ENCODE measurements around the gene ADGRG6. TPM values are rescaled to one million over a fixed set of nuclear protein-coding genes. Genes with fewer than 3 reads are reported as not detected.

ADGRG6 gene
- total RNA-seq, 4 donors from 2014 or later: 1.5 to 6.0 (median 3.2) TPM

DNA sequence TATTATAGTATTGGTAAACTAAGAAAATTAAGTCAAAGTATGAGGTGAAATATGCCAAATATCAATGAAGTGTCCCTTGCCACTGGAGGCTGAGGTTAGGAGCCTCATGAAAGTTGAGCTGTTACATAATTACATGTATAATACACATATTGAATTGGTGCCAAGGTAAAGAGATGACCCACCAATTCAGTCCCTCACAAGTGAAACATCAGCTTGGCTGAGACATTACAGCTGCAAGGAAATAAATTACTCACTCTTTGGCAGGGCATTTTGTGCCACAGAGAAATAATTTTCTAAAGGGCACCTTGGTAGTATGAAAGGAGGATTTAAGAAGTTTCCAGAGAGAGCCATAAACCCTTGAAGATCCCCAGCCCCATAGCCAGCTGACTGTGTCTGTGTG is 127.4 kb downstream of the ADGRG6 start:
- TF ChIP-seq, protein P1, sequence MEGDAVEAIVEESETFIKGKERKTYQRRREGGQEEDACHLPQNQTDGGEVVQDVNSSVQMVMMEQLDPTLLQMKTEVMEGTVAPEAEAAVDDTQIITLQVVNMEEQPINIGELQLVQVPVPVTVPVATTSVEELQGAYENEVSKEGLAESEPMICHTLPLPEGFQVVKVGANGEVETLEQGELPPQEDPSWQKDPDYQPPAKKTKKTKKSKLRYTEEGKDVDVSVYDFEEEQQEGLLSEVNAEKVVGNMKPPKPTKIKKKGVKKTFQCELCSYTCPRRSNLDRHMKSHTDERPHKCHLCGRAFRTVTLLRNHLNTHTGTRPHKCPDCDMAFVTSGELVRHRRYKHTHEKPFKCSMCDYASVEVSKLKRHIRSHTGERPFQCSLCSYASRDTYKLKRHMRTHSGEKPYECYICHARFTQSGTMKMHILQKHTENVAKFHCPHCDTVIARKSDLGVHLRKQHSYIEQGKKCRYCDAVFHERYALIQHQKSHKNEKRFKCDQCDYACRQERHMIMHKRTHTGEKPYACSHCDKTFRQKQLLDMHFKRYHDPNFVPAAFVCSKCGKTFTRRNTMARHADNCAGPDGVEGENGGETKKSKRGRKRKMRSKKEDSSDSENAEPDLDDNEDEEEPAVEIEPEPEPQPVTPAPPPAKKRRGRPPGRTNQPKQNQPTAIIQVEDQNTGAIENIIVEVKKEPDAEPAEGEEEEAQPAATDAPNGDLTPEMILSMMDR (IDR thresholded peaks at IDR 0.05 in 4 of 5, conservative IDR thresholded peaks at IDR 0.05 in 1 of 5): no peak
- TF ChIP-seq POLR2A (IDR thresholded peaks at IDR 0.05): no peak
- in situ Hi-C loops (cut with MboI; ENCODE audit: low sequenced_read_pairs in 4 of 4): no loop called here
- Histone ChIP-seq H3K9me3 (no peaks in the 10 kb centered on the region), H3K36me3 (no peaks in the 10 kb centered on the region), H3K27ac (no peak overlapping the region), H3K27me3 (no peaks in the 10 kb centered on the region), H3K4me3 (no peak overlapping the region), H3K4me1 (no peaks in the 10 kb centered on the region)
- DNase-seq (no peak), ATAC-seq (no peak)
- intact Hi-C loops (cut with DNase I; ENCODE audit: low total_unique reads): no loop called here

DNA sequence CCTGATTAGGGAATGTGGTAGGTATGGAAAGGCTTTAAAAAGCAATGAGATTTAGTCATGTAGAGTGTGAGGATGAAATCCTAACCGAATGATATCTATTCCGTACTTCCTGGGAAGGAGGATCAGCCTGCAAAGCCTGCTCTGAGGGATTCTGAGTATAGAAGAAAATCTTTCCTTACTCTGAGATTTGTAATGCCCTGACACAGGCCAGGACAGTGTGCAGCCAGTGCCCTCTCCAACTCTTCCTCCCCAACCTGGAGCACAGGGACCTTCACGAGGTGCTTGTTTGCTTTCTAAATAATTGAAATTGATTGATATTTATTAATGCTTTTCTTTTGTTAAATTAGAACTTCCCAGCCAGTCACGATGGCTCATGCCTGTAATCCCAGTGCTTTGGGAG is 131.6 kb downstream of the ADGRG6 start:
- no peak for ATAC-seq
- intact Hi-C loops (cut with DNase I; ENCODE audit: low total_unique reads) (no loop called here), in situ Hi-C loops (cut with MboI; ENCODE audit: low sequenced_read_pairs in 4 of 4) (no loop called here)
- Histone ChIP-seq H3K9me3 (no peaks in the 10 kb centered on the region), H3K27me3 (no peaks in the 10 kb centered on the region), H3K4me1 (no peaks in the 10 kb centered on the region), H3K36me3 (no peaks in the 10 kb centered on the region), H3K27ac (no peak overlapping the region), H3K4me3 (no peak overlapping the region)
- DNase-seq: no peak
- no peak for TF ChIP-seq POLR2A (IDR thresholded peaks at IDR 0.05)
- TF ChIP-seq, protein P1 (IDR thresholded peaks at IDR 0.05 in 4 of 5, conservative IDR thresholded peaks at IDR 0.05 in 1 of 5): no peak

DNA sequence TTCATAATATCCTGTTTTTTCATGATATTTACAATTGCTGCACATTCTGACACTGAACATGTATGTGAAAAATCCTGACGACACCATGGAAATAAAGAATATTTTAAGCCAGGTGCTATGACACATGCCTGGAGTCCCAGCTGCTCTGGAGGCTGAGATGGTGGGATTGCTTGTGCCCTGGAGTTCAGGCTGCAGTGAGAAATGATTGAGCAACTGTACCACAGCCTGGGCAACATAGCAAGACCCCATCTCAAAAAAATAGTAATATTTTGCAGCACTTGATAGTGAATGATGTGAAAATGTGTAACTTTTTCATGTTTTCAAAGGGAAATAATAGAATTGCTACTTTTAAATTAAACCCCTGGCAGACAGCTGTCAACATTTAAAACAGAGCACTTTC is 137.1 kb downstream of the ADGRG6 start:
- DNase-seq (no peak), ATAC-seq (no peak)
- no peaks in the 10 kb centered on the region for H3K4me1 ChIP-seq
- TF ChIP-seq, protein P1 (IDR thresholded peaks at IDR 0.05 in 4 of 5, conservative IDR thresholded peaks at IDR 0.05 in 1 of 5): no peak
- TF ChIP-seq POLR2A (IDR thresholded peaks at IDR 0.05): no peak
- H3K27me3 ChIP-seq: no peaks in the 10 kb centered on the region
- H3K27ac ChIP-seq: no peak overlapping the region
- intact Hi-C loops (cut with DNase I; ENCODE audit: low total_unique reads) (no loop called here), in situ Hi-C loops (cut with MboI; ENCODE audit: low sequenced_read_pairs in 4 of 4) (no loop called here)
- H3K9me3 ChIP-seq: no peaks in the 10 kb centered on the region
- H3K4me3 ChIP-seq: no peak overlapping the region
- H3K36me3 ChIP-seq: no peaks in the 10 kb centered on the region

DNA sequence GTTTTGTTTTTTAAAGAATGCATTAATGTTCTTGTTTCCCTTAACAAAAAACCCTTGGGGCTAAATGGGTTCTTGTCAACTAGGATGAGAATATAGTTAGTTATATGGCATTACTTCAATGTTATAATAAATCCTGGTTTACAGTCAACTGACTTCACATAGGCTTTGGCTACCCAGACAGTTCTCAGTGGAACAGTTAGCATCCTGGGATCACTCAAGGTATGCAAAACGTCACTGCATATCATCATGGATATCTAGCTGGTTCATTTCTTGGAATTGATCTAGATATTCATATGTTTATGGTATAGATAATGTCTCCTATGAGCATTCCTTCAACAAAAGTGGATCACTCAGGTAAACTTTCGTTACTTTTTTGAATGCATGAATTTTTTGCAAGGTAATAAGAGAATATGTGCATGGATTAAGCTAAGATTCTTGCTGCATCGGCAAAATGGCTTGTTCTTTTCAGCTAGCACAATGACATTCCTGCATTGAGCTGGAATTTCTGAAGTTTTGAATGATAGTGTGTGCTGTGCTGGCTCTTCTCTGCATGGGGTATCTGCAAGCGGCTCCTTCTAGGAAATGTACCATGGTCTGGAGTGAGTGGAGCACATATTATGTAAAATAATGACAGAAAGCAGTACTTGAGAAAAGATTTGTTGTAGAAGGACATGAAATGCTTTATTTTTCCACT is 138.9 kb downstream of the ADGRG6 start:
- H3K4me1 ChIP-seq: no peaks in the 10 kb centered on the region
- TF ChIP-seq, protein P1 (IDR thresholded peaks at IDR 0.05 in 4 of 5, conservative IDR thresholded peaks at IDR 0.05 in 1 of 5): no peak
- no peak for TF ChIP-seq POLR2A (IDR thresholded peaks at IDR 0.05)
- DNase-seq (no peak), ATAC-seq (no peak)
- H3K27ac ChIP-seq: no peak overlapping the region
- H3K4me3 ChIP-seq: no peak overlapping the region
- H3K9me3 ChIP-seq: no peaks in the 10 kb centered on the region
- intact Hi-C loops (cut with DNase I; ENCODE audit: low total_unique reads): no loop called here
- H3K27me3 ChIP-seq: no peaks in the 10 kb centered on the region
- in situ Hi-C loops (cut with MboI; ENCODE audit: low sequenced_read_pairs in 4 of 4): no loop called here
- H3K36me3 ChIP-seq: no peaks in the 10 kb centered on the region

DNA sequence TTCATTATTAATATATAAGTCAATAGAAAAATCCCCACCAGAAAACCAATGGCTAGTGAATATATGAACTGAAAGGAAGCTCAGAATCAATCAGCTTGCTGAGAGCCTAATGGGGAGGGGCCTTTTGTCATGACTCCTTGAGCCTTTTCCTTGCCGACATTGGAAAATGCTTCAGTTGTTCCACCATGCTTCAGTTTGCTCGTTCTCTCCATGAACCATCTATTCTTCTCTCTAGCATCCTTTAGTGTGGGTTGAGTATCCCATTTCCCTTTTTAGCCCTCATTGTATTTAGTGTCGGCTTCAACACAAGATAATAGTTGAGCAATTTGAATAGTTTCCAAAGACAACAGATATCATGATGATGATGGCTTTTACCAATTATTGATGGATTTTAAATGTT is 139.9 kb downstream of the ADGRG6 start:
- no peaks in the 10 kb centered on the region for H3K9me3 ChIP-seq
- H3K4me1 ChIP-seq: no peaks in the 10 kb centered on the region
- H3K27ac ChIP-seq: no peak overlapping the region
- TF ChIP-seq, protein P1 (IDR thresholded peaks at IDR 0.05 in 4 of 5, conservative IDR thresholded peaks at IDR 0.05 in 1 of 5): no peak
- TF ChIP-seq POLR2A (IDR thresholded peaks at IDR 0.05): no peak
- no peaks in the 10 kb centered on the region for H3K27me3 ChIP-seq
- intact Hi-C loops (cut with DNase I; ENCODE audit: low total_unique reads) (no loop called here), in situ Hi-C loops (cut with MboI; ENCODE audit: low sequenced_read_pairs in 4 of 4) (no loop called here)
- H3K36me3 ChIP-seq: no peaks in the 10 kb centered on the region
- no peak overlapping the region for H3K4me3 ChIP-seq
- ATAC-seq (no peak), DNase-seq (no peak)
